ENCODE data around the gene KIAA1671.

Gene KIAA1671

GRCh38 chr22:24952837-24953383 lies 394 bp downstream of the KIAA1671 start:
- DNase-seq (ENCODE audit: low read depth): peak; percentile 50

GRCh38 chr22:24953384-24954113 lies 1.0 kb downstream of the KIAA1671 start:
- DNase-seq (ENCODE audit: low read depth): no peak

GRCh38 chr22:24954114-24954463 lies 1.6 kb downstream of the KIAA1671 start:
- DNase-seq (ENCODE audit: low read depth): no peak

GRCh38 chr22:24954856-24955255 lies 2.3 kb downstream of the KIAA1671 start:
- DNase-seq (ENCODE audit: low read depth): no peak

- no peak for DNase-seq (ENCODE audit: low read depth)
Observed at GRCh38 chr22:24957043-24957442, 4.5 kb downstream of the KIAA1671 start.

- DNase-seq (ENCODE audit: low read depth): no peak
Observed at GRCh38 chr22:24961217-24961844, 8.8 kb downstream of the KIAA1671 start.

GRCh38 chr22:24962094-24962493 lies 9.6 kb downstream of the KIAA1671 start:
- DNase-seq (ENCODE audit: low read depth): no peak

GRCh38 chr22:24962835-24963234 lies 10.3 kb downstream of the KIAA1671 start:
- DNase-seq (ENCODE audit: low read depth): no peak

GRCh38 chr22:24964441-24964840 lies 11.9 kb downstream of the KIAA1671 start:
- DNase-seq (ENCODE audit: low read depth): no peak

- no peak for DNase-seq (ENCODE audit: low read depth)
Observed at GRCh38 chr22:24965822-24966626, 13.5 kb downstream of the KIAA1671 start.

GRCh38 chr22:24968066-24968561 lies 15.6 kb downstream of the KIAA1671 start:
- no peak for DNase-seq (ENCODE audit: low read depth)

GRCh38 chr22:24969560-24970301 lies 17.2 kb downstream of the KIAA1671 start:
- peak; percentile 27 for DNase-seq (ENCODE audit: low read depth)

- DNase-seq (ENCODE audit: low read depth): no peak
Observed at GRCh38 chr22:24972369-24972768, 19.9 kb downstream of the KIAA1671 start.

- no peak for DNase-seq (ENCODE audit: low read depth)
Observed at GRCh38 chr22:24973872-24974271, 21.4 kb downstream of the KIAA1671 start.

- no peak for DNase-seq (ENCODE audit: low read depth)
Observed at GRCh38 chr22:24975125-24975640, 22.7 kb downstream of the KIAA1671 start.

- DNase-seq (ENCODE audit: low read depth): no peak
Observed at GRCh38 chr22:24975813-24976341, 23.4 kb downstream of the KIAA1671 start.

- no peak for DNase-seq (ENCODE audit: low read depth)
Observed at GRCh38 chr22:24976442-24977218, 24.1 kb downstream of the KIAA1671 start.

- DNase-seq (ENCODE audit: low read depth): no peak
Observed at GRCh38 chr22:24977370-24978221, 25.1 kb downstream of the KIAA1671 start.

- DNase-seq (ENCODE audit: low read depth): no peak
Observed at GRCh38 chr22:24978308-24978707, 25.8 kb downstream of the KIAA1671 start.

GRCh38 chr22:24981066-24981465 lies 28.6 kb downstream of the KIAA1671 start:
- DNase-seq (ENCODE audit: low read depth): no peak

Measured in iris pigment epithelial cell (primary cell).